GM13976 (cell line): ENCODE data around the gene IL1RL2.

Experiments
- DNase-seq: peaks from one replicate; pipeline ENCODE4 v3.0.0; 2012; ENCODE audit warnings: low spot score
- in situ Hi-C: fragments of 300-500 bp; cut with MboI; formaldehyde crosslinking; loops from one replicate; pipeline ENCODE4 v1.12.0; 2022; ENCODE audit warnings: low sequenced_read_pairs, mixed read lengths, inconsistent platforms; ENCODE audit not compliant: unreplicated experiment
- TF ChIP-seq, protein P1 (sequence below): IDR thresholded peaks from 2 replicates; pipeline ENCODE4 v1.5.1; 2012; ENCODE audit warnings: borderline replicate concordance, mild to moderate bottlenecking; ENCODE audit not compliant: insufficient read depth; ENCODE audit errors: extremely low read depth, missing control alignments, control extremely low read depth

The IL1RL2 gene

DNA sequence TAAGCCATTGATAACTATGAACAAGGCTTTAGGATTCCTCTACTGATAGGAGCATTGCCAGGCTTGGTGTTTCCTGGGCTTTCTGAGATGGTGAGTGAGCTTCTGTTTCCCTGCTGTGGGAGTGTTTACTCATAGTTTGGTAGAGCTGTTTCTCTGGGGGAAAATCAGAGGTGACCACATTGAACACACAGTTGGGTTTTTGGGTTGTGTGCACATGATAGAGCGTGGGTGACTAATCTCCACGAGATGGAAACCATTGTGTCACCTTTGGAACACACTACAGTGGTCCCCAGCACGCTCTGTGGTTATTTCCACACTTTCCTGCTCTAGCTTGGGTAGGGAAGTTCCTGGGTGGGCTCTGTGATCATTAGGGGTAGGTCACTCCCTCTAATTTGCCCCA is 38.9 kb upstream of the IL1RL2 start:
- in situ Hi-C loops = no loop called here
- DNase-seq = no peak
- TF ChIP-seq, protein P1, sequence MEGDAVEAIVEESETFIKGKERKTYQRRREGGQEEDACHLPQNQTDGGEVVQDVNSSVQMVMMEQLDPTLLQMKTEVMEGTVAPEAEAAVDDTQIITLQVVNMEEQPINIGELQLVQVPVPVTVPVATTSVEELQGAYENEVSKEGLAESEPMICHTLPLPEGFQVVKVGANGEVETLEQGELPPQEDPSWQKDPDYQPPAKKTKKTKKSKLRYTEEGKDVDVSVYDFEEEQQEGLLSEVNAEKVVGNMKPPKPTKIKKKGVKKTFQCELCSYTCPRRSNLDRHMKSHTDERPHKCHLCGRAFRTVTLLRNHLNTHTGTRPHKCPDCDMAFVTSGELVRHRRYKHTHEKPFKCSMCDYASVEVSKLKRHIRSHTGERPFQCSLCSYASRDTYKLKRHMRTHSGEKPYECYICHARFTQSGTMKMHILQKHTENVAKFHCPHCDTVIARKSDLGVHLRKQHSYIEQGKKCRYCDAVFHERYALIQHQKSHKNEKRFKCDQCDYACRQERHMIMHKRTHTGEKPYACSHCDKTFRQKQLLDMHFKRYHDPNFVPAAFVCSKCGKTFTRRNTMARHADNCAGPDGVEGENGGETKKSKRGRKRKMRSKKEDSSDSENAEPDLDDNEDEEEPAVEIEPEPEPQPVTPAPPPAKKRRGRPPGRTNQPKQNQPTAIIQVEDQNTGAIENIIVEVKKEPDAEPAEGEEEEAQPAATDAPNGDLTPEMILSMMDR = no peak

DNA sequence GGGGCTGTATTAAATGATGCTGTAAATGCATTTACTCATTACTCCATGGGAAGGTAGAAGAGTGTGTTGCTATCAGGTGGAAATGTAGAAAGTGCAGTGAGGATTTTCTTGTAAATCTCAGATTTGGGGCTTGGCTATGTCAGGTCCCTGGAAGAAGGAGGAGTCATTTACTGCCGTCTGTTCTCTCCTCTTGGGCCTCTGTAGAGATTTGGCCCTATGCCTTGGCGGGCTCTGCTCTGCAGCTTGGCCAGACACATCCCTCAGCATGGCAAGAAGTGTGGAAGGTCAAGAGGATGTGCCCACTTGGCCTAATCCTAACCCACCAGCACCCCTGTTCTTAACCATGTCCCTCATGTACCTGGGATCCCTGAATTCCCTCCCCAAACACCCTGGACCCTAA is 37.6 kb upstream of the IL1RL2 start:
- no peak for DNase-seq
- TF ChIP-seq, protein P1 = no peak
- in situ Hi-C loops = no loop called here

DNA sequence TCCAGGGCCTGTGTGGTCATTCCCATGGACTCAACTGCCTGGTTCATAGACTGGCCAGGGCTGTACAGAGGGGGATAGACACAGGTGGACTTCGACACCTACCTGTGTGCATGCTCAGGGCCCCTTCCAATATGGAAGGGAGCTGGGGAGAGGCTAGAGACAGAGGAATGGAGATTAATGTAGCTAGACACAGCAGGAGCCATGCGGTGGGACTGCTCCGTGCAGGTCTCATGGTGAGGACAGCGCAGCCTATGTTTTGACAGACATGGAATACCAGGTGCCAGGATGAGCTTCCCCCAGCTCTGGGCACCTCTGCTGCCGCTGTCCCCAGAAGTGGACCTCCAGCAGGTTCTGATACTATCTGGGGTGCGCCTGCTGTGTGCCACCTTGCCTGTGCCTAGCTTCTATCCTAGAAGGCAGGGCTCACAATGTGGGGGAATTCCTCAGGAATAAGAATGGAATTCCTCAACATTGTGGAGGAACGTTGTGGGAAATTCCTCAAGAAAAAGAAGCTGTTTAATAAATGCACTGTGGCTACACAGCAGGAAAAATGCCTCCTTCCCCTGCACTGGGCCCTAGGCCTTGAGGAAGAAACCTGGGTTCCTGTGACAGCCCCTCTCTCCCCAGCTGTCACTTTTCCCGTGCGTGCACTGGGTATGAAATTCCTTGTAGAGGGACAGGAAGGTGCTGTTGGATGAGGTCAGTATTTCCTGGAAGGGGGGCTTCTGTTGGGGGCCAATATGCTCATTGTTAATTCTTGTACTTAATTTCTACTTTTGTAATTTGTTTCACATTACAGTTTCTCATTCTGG is 37.0 kb upstream of the IL1RL2 start:
- DNase-seq = no peak
- in situ Hi-C loops = no loop called here
- TF ChIP-seq, protein P1 = no peak

DNA sequence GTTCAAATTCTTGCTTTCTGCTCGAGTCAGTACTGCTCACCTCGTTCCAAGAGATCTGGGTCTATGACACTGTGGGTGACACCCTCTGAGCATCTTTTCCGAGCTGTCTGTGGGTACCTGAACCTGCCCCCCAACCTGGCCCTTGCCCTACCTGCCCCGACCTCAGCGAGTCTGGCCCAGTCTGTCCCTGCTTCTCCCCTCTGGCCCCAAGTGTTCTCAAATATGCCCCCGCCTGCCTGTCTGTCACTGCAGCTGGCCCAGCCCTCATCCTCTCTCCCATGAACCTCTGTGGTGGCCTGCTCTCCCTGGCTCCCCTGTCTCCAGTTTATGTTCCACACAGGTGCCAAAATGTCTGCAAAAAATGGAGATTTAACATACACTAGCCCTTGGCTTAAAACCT is 32.5 kb upstream of the IL1RL2 start:
- in situ Hi-C loops = no loop called here
- TF ChIP-seq, protein P1 = no peak

DNA sequence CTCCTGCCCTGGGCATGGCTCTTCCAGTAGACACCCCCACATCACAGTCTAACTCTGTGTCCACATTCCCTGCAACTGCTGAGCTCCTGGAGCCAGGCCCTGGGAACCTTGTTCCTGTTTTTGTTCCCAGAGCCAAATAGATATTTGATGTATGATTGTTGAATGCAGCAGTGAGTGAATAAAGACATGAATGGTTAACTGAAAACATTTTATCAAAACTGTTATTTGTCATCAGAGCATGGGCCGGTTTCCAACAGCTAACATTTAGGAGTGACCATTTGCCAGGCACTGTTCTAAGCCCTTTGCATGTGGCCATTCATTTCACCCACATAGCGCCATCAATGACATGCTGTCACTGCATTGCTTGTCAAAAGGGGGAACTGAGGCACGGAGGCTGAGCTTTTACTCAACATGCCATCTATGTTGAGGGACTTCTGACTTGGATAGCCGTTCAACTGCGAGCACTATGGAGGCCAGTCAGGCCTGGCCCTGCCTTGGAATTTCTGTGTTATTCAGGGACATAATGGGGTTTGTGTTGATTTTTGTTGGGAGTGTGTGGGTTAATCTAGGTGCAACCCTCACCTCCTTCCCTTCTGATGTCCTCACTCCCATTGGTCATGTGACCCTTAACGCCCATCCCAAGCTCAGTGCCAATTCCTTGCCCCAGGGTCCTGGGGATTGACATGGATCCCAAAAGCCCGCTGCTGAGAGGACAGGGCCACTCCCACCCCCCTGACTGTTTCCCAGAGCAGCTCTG is 31.7 kb upstream of the IL1RL2 start:
- TF ChIP-seq, protein P1 = no peak
- no peak for DNase-seq
- in situ Hi-C loops = no loop called here

More for the DNA sequence above, 32.5 kb upstream of the IL1RL2 start:
- DNase-seq = no peak

DNA sequence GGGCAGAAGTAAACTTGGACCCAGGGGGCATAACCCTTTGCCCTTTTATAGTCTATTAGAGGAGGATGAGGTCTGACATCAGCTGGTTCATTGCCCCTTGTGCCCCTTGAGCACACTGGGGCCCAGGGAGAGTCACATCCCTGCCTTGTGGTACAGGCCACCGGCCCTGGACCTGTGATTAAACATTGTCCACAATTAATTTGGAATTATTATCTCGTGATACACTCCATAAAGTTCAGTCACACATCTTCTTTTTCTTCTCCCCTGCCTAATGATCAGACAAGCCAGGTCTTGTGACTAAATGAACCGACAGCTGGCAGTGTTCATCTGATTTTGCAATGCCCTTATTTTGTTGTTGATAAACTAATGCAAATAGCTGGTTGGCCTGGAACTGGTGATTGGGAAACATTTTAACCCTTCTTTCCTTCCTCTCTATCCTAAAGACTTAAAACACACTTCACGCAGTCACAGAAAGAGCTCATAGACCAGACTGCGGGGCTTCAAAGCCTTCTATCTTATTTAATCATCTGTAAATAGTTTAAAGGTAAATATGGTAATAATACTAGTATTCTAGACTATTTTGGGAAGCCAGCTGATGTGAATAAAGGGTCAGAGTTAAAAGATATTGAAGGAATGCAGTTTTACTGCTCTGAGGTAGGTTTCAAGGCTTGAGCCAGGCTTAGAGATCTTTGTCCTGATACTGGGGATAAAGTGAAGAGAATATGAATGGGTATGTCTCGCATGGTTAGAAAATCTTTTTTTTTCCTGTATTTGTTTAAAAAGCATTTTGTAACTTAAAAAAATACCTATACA is 30.9 kb upstream of the IL1RL2 start:
- no peak for DNase-seq
- in situ Hi-C loops = no loop called here
- TF ChIP-seq, protein P1 = no peak
